Activated CD8-positive, alpha-beta memory T cell treated with anti-CD3 and anti-CD28 coated beads for 1 hour (primary cell): ENCODE measurements around the gene AUTS2.

Experiments
- DNase-seq, 2 donors: peaks; one replicate each; pipeline ENCODE4 v3.0.0-alpha.2; 2020; ENCODE audit warnings: low read depth in 1 of 2; ENCODE audit errors: extremely low read depth in 1 of 2

AUTS2 gene

GRCh38 chr7:70466725-70467364, 868.6 kb downstream of the AUTS2 start:
- DNase-seq, result no peak

DNA sequence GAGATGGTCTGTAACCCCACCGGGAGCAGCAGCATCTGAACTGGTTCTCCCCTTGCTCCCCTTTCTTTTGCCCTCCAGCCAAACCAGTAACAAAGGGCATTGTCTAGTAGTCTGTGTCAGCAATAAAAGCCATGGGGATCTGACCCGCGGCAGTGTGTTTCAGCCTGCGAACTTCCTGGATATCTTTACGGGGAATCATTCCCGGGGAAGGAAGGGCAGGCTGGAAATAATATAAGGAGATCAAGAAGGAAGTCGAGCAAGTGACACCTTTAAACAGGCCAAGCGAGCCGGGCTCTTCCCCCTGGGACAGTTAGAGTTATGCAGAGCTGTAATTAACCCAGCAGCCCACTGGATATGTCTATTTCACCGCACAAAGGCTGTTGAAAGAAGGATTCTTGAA, 872.5 kb downstream of the AUTS2 start:
- no peak for DNase-seq

DNA sequence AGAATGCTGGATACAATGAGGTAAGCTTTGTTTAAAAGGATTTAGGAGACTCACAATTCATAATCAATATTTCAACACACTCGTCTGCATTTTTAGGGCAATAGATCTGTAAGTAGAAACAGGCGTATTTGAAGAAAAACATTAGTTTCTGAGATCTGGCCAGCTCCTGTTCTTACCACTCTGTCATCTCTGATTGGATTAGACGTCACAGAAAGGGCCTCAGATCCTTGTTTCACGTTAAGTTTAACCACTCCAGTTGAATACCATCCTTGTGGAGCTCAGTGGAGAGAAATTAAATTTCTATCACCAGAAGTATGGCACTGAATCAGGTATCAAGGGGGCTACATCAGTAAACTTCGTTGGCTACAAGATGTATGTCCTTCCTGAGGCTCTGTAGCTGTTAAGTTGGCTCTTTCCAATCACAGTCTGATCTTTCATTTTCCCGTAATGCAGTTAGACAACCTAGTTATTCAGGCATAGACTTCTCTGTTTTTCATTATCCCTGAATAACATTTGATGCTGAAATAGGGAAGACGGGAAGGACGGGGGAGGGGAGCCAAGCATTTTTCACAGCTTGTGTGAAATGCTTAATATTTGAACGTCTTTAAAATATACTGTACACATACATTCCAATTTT, 874.4 kb downstream of the AUTS2 start:
- no peak for DNase-seq

- DNase-seq, result no peak
Observed at GRCh38 chr7:70474639-70475234, 876.5 kb downstream of the AUTS2 start.

DNA sequence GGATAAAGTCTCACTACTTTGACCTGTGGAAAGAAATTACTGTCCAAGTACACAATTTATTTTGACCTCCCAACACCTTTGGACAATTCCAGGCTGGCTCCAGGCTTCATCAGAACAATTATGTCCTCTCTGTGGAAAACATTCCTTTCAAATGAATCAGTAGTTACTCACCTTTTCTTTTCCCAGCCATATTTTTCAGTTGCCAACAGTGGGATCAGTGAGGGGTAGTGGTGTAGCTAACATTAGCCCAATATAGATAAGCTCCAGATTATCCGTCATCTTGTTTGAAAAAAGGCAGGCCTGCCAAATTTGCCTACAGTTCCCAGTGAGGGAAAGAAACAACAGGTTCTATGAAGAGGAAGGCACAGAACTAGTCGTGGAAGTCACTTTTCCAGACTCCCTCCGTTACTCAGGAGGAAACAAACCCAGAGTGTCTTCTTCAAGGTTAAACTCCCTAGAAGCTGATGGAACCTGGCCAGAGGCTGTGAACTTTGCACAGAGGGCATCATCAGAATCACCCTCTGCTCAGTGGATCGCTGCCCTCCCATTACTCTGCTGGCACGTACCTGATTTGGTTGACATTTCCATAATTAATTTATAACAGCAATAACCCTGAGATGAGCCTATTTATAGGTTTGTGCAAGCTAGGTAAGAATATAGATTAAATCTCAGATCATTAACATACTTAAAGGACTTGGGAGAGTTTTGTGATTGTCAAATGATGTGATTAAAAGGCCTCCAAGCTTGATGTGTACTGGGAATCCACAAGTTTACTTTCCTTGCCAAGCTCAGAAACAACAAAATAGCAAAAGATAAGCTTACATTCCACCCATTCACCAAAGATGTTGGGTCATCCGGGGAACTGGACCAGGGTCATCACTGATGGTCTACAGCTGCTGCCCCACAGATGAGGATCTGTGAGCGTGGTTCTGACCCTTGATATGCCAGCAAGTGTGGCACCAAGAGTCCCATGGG, 879.0 kb downstream of the AUTS2 start:
- DNase-seq, result no peak

GRCh38 chr7:70479153-70480021, 881.1 kb downstream of the AUTS2 start:
- DNase-seq, result no peak

GRCh38 chr7:70480927-70481569, 882.8 kb downstream of the AUTS2 start:
- no peak for DNase-seq

DNA sequence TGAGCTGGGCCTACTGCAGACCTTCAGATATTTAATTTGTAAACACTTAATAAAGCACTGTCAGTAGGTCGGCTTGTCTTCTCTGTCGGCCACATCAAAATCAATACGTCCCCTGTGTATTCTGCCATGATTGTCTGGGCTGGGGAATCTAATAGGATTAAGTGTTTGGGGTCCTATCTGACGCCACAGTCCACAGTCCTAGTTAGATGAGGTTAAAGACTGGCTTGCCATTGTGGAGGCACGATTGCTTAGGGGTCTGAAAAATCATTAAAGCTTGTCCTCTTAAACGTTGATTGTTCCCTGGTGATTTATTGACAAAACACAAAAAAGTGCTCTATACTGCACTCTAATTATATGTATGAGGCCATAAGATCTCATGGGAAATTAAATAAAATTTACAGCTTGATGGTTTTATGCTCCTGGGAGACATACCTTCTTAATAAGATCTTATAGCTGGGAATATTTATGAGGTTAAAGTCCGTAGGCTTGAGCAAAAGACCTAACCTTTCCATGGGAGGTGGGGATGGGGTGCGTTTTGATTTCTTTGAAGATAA, 883.4 kb downstream of the AUTS2 start:
- DNase-seq, result no peak

- no peak for DNase-seq
Observed at GRCh38 chr7:70484255-70484654, 886.0 kb downstream of the AUTS2 start.

DNA sequence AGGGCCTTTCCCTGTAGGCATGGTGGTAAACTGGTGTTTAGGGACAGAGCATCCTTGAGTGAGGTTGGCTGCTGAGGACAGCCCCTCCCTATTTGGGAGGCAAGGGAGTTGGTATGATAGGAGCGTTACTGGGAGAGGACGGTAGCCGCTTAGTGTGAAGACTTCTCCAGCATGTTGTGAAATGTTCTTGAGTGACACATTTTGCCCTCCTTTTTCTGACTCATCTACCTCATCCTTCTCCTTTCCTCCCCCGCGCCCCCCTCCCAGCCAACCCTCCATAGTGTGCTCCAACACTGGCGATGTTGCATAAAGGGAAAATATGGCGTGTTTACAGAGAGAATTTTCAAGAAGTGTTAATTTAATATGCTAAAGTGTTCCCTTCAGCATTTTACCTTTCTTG, 888.7 kb downstream of the AUTS2 start:
- no peak for DNase-seq

- DNase-seq, result no peak
Observed at GRCh38 chr7:70487428-70487827, 889.2 kb downstream of the AUTS2 start.

DNA sequence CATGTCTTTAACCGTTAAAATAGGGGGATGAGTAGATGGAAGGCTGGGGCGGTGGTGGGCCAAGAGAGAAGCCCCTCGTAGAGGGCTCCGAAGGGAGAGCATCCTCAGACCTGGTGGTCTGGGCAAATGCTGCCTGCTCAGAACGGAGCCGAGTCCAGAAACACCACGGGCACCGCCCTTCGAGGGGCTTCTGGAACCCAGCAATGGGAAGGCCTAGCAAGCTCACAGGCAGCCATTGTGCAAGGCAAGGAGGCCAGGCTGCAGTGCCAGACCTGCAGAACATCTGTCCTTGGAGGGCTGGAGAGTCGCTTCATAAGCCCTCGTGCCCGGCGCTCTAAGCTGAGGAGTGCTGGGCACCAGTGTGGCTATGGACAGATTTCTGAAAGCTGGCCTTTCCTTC, 889.6 kb downstream of the AUTS2 start:
- no peak for DNase-seq

DNA sequence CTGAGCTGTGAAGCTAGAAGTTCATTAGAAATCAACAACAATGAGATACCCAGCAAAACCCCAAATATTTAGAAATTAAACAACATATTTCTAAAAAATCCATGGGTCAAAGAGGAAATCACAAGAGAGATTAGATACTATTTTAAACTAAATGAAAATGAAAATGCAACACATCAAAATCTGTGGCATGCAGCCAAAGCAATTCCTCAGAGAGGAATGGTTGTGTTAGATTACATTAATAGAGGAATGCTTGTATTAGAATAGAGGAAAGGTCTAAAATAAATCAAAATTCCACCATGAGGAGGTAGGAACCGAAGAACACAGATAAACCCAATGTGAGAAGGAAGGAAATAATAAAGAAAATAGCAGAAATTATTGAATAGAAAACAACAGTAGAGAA, 891.5 kb downstream of the AUTS2 start:
- DNase-seq, result no peak

DNA sequence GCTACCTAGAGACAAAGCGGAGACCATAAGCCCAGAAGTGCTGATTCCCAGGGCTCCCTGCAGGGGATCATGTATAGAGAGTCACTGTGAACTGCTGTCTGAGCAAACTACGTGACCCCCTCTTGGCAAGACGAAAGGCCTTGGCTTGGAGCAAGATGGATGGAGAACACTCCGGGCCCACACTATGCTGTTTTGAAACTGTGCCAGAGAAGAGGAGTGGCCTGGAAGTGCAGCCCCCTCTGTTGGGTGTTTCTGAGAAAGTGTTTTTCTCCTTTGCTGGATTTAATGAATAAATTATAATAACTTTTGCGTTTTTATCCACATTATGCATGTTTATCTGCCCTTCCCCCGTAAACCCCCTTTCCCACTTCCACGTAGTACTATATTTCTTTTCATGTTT, 894.4 kb downstream of the AUTS2 start:
- DNase-seq, result no peak

DNA sequence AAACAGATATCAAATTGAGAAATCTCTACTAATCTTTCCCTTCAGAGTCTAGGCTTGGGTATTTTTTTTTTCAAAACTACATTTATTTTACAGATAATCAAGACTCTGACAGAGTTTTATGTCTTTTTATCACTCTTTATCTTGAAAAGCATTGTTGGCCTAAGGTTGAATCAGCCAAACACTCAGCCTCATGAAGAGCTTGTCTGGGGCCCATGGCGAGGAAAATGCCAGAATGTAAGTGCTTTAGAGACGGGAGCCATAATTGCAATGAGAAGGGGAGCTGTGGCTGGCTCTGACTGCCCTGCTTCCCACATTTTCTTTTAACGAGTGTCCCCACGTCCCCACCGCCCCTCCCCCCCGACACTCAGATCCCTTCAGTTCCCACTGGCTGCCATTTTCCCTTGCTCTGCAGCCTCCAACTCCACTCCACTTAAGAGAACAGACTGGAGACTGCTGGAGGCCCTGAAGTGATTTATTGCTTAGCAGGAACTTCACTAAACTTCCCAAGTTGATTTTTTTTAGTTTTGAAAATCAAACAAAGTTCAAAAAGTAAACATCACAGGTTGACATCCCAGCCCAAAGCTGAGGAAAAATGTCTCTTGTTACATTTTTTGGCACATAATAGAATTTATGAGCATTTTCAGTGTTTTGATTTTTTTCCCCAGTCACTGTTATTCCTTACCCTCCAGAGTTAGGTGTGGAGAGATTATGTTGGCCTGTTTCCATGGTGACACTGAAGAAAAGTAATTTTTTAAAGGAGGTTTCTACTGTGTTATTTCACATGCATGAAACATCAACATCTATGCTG, 896.2 kb downstream of the AUTS2 start:
- no peak for DNase-seq

DNA sequence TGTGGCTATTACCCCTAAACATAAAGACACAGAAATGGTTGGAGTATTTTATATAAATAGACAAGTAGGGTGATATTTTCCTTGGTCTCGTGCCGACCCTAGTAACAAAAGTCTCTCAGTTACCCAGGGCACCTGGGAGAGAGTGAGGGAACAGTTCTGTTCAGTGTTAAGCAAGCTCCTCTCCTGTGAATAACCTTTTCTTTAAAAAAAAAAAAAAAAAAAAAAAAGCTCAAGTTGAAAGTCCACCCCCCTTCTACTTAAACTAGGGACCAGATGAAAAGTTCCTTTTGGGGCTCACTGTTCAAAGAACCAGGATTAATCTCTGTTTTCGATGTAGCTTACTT, 896.7 kb downstream of the AUTS2 start:
- no peak for DNase-seq

GRCh38 chr7:70497793-70498192, 899.5 kb downstream of the AUTS2 start:
- no peak for DNase-seq

DNA sequence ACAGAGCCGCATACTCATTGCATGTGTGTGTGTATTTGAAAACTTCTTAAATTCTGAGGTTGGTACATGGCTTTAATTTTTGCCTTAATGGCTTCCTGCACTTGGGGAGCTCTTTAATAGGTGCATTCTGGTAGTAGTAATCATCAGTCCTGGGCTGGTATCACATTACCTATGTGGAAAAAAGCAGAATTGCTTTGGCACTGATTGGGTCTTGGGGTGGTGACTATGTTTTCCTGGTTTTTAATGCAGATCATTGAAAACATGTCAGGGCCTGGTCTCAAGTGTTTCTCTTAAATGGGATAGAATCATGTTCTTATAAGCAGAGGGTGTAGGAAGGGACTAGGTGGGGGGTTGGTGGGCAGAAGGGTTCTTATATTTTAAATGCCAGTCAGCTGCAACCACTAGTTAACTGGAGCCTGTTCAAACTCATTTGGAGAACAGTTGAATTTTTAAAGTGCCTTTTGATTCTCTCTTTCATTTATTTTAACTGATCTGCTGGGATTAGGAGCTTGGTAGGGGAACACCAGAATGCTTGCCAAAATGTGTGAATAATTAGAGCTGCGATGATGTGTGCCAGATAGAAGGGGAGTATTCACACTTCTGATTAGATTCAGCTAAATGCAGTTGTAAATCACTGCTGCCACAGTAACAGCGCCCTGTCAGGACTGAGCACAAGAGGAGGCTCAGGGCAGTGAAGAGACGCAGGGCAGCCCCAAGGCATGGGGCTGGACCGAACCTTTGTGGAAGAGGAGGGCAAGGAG, 900.1 kb downstream of the AUTS2 start:
- no peak for DNase-seq
